WTC11 (cell line): ENCODE measurements around the gene PALM3.

Experiments
- ATF3 ChIP-seq: sonication (generic); formaldehyde crosslinking; conservative IDR thresholded peaks from 2 replicates; pipeline ENCODE4 v1.8.1; 2022; ENCODE audit warnings: mild to moderate bottlenecking, missing genetic modification reagents
- CTCF ChIP-seq: fragments of 200-600 bp; IDR thresholded peaks from 2 replicates; pipeline ENCODE4 v1.8.0; 2022; ENCODE audit warnings: antibody characterized with exemption
- E2F1 ChIP-seq: sonication (generic); formaldehyde crosslinking; IDR thresholded peaks from 2 replicates; pipeline ENCODE4 v1.8.0; 2022; ENCODE audit warnings: mild to moderate bottlenecking, missing genetic modification reagents
- GABPB1 ChIP-seq: sonication (generic); formaldehyde crosslinking; IDR thresholded peaks from 2 replicates; pipeline ENCODE4 v1.8.1; 2023; ENCODE audit warnings: mild to moderate bottlenecking, missing genetic modification reagents
- ZBTB21 ChIP-seq: sonication (generic); formaldehyde crosslinking; IDR thresholded peaks from 2 replicates; pipeline ENCODE4 v1.8.1; 2023; ENCODE audit warnings: mild to moderate bottlenecking, missing genetic modification reagents, borderline replicate concordance
- ZNF671 ChIP-seq: fragments of 250-450 bp; sonication (Bioruptor Pico); IDR thresholded peaks from 2 replicates; pipeline ENCODE4 v1.8.0; 2021; ENCODE audit warnings: mild to moderate bottlenecking

- no peak for TF ChIP-seq ATF3 (CRISPR knock-in tag)
- no peak for TF ChIP-seq E2F1 (CRISPR knock-in tag)
- TF ChIP-seq ZNF671 (CRISPR knock-in tag), result no peak
- TF ChIP-seq GABPB1 (CRISPR knock-in tag), result peak; percentile 72; the same call in 1 of the 2 replicates
- TF ChIP-seq ZBTB21, result no peak
- no peak for TF ChIP-seq CTCF
Observed at GRCh38 chr19:14080887-14081796, 19.3 kb upstream of the PALM3 start.
